Measurements from ENCODE around the gene SLC17A5.

DNA sequence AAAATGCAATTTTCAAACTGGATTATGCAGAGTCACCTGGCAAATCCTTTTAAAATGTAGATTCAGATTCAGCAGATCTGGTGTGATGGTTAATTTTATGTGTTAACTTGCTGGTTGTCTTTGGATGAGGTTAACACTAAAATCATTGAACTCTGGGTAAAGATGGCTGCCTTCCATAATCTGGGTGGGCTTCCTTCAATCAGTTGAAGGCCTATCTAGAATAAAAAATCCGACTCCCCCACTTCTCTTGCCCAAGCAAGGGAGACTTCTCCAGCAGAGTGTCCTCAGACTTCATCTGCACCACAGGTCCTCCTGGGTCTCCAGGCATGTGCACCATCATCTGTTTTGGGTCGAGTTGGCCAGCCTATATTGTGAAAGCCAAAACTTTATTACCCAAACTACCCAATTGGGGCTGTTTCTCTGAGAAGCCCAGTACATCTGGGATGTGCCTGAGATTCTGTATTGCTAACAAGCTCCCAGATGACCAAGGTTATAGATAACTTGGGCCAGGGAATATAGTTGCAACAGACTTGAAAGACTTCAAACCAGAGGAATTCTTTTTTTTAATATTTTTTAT lies 1.6 kb upstream of the SLC17A5 start:
- TF ChIP-seq, protein P1, sequence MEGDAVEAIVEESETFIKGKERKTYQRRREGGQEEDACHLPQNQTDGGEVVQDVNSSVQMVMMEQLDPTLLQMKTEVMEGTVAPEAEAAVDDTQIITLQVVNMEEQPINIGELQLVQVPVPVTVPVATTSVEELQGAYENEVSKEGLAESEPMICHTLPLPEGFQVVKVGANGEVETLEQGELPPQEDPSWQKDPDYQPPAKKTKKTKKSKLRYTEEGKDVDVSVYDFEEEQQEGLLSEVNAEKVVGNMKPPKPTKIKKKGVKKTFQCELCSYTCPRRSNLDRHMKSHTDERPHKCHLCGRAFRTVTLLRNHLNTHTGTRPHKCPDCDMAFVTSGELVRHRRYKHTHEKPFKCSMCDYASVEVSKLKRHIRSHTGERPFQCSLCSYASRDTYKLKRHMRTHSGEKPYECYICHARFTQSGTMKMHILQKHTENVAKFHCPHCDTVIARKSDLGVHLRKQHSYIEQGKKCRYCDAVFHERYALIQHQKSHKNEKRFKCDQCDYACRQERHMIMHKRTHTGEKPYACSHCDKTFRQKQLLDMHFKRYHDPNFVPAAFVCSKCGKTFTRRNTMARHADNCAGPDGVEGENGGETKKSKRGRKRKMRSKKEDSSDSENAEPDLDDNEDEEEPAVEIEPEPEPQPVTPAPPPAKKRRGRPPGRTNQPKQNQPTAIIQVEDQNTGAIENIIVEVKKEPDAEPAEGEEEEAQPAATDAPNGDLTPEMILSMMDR (IDR thresholded peaks at IDR 0.05; ENCODE audit: borderline replicate concordance, extremely low read depth, low read length, poor library complexity, severe bottlenecking): no peak
- no peak for TF ChIP-seq EZH2 (IDR thresholded peaks at IDR 0.05; ENCODE audit: borderline replicate concordance, low read depth, low read length, severe bottlenecking)
